Measurements from ENCODE around the gene TNIK. TPM values are rescaled to one million over a fixed set of nuclear protein-coding genes. Genes with fewer than 3 reads are reported as not detected.
"Not testable (repeated sequence)": the region's sequence is repeated elsewhere in the genome, so short reads cannot be mapped to it uniquely, and the experiment has no call there.

Gene TNIK
- total RNA-seq, 1 donor from 2014 or later = 28.5 TPM

- DNase-seq (ENCODE audit: extremely low read depth, low read depth, low spot score) = not testable (repeated sequence)
Observed at GRCh38 chr3:171118993-171119392, 341.2 kb downstream of the TNIK start.

- DNase-seq (ENCODE audit: extremely low read depth, low read depth, low spot score) = no peak
Observed at GRCh38 chr3:171116824-171117395, 343.3 kb downstream of the TNIK start.

- DNase-seq (ENCODE audit: extremely low read depth, low read depth, low spot score) = no peak
Observed at GRCh38 chr3:171116365-171116764, 343.8 kb downstream of the TNIK start.

- no peak for DNase-seq (ENCODE audit: extremely low read depth, low read depth, low spot score)
Observed at GRCh38 chr3:171115667-171116066, 344.5 kb downstream of the TNIK start.

GRCh38 chr3:171113716-171114115, 346.5 kb downstream of the TNIK start:
- no peak for DNase-seq (ENCODE audit: extremely low read depth, low read depth, low spot score)

GRCh38 chr3:171110715-171111114, 349.5 kb downstream of the TNIK start:
- DNase-seq (ENCODE audit: extremely low read depth, low read depth, low spot score) = no peak

- DNase-seq (ENCODE audit: extremely low read depth, low read depth, low spot score) = no peak
Observed at GRCh38 chr3:171108066-171108465, 352.1 kb downstream of the TNIK start.

- DNase-seq (ENCODE audit: extremely low read depth, low read depth, low spot score) = no peak
Observed at GRCh38 chr3:171103185-171103584, 357.0 kb downstream of the TNIK start.

GRCh38 chr3:171101982-171102641, 358.1 kb downstream of the TNIK start:
- no peak for DNase-seq (ENCODE audit: extremely low read depth, low read depth, low spot score)

- no peak for DNase-seq (ENCODE audit: extremely low read depth, low read depth, low spot score)
Observed at GRCh38 chr3:171099911-171100310, 360.3 kb downstream of the TNIK start.

GRCh38 chr3:171095063-171095462, 365.1 kb downstream of the TNIK start:
- no peak for DNase-seq (ENCODE audit: extremely low read depth, low read depth, low spot score)

- no peak for DNase-seq (ENCODE audit: extremely low read depth, low read depth, low spot score)
Observed at GRCh38 chr3:171094411-171094810, 365.8 kb downstream of the TNIK start.

GRCh38 chr3:171093462-171093861, 366.7 kb downstream of the TNIK start:
- DNase-seq (ENCODE audit: extremely low read depth, low read depth, low spot score) = no peak

GRCh38 chr3:171092467-171092911, 367.7 kb downstream of the TNIK start:
- no peak for DNase-seq (ENCODE audit: extremely low read depth, low read depth, low spot score)

- DNase-seq (ENCODE audit: extremely low read depth, low read depth, low spot score) = no peak
Observed at GRCh38 chr3:171090321-171090720, 369.9 kb downstream of the TNIK start.

GRCh38 chr3:171088964-171089754, 371.0 kb downstream of the TNIK start:
- DNase-seq (ENCODE audit: extremely low read depth, low read depth, low spot score) = peak; percentile 29

- no peak for DNase-seq (ENCODE audit: extremely low read depth, low read depth, low spot score)
Observed at GRCh38 chr3:171088496-171088895, 371.7 kb downstream of the TNIK start.

- no peak for DNase-seq (ENCODE audit: extremely low read depth, low read depth, low spot score)
Observed at GRCh38 chr3:171086914-171087313, 373.3 kb downstream of the TNIK start.

GRCh38 chr3:171077261-171077660, 382.9 kb downstream of the TNIK start:
- no peak for DNase-seq (ENCODE audit: extremely low read depth, low read depth, low spot score)

- DNase-seq (ENCODE audit: extremely low read depth, low read depth, low spot score) = no peak
Observed at GRCh38 chr3:171072432-171072831, 387.8 kb downstream of the TNIK start.

- DNase-seq (ENCODE audit: extremely low read depth, low read depth, low spot score) = no peak
Observed at GRCh38 chr3:171068658-171069057, 391.5 kb downstream of the TNIK start.

GRCh38 chr3:171066206-171066605, 394.0 kb downstream of the TNIK start:
- no peak for DNase-seq (ENCODE audit: extremely low read depth, low read depth, low spot score)
